ENCODE measurements around the gene ASB10. TPM values are rescaled to one million over a fixed set of nuclear protein-coding genes. Genes with fewer than 3 reads are reported as not detected.

Gene ASB10
- total and polyA plus RNA-seq, 8 donors = 0.05 TPM; not detected in 7

DNA sequence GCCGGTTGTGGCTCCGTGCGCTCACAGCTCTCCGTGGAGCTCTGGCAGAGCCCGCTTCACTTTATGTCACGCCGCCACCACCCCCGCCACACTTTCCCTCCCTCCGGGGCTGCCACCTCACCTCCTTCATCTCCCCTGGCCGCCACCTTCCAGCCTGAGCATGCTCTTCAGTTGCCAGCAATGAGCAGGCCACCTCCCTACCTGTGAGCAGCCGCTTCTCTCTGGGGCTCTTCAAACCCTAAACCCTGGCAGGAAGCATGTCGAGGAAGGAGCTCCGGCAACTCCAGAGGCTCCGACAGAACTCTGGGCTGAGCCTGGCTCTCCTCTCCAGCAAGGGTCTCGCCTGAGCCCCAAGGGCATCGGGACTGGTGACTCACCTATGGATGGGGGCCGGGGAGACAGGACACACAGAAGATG, 56.3 kb downstream of the ASB10 start:
- Histone ChIP-seq H3K27ac (no peak overlapping the region), H3K4me1 (peaks cover 7 to 12% (median 10%) of the 10 kb centered on the region in 4 donors), H3K4me3 (no peak overlapping the region), H3K27me3 (no peaks in the 10 kb centered on the region), H3K36me3 (peaks cover 62 to 91% (median 89%) of the 10 kb centered on the region in 4 donors), H3K9me3 (no peaks in the 10 kb centered on the region)
- no peak for DNase-seq
- TF ChIP-seq POLR2AphosphoS5 (IDR thresholded peaks at IDR 0.05) = no peak
- TF ChIP-seq EP300 (IDR thresholded peaks at IDR 0.05) = no peak
- TF ChIP-seq CTCF (IDR thresholded peaks at IDR 0.05) = no peak
- TF ChIP-seq POLR2A (IDR thresholded peaks at IDR 0.05) = no peak
- intact Hi-C loops (cut with DNase I; ENCODE audit: low total_unique reads) = no loop called here
- 91 to 96% (median 95%) methylated on average over 17 of the region's 17 CpGs for WGBS, 5 donors

DNA sequence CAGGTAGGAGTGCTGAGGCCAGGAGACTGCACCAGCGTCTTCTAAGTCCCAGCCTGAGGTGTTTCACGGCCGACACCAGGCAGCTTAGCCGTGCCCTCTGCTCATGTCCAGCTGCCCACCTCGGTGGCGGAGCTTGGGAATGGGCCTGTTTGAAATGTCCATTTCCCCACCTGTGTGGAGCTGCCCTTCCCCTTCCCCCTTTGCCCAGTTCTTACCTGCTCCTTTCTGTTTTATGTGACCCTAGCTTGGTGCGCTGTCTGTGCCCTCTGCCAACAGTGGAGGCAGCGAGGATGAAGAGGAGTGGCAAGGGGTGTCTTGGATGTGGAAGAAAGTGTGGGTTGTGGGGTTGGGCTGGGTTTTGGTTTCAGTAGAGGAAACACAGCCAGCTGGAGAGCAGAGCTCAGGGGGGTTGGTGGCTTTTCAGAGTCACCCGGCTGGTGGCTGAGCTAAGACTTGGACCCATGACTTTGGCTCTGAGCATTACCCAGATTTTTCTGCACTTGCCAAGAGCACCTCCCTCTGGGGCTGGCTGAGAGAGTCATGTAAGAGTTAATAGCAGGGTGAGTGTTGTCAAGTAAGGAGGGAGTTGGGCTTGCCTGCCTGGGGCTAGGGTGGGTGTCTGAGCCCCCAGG, 57.0 kb downstream of the ASB10 start:
- H3K4me1 ChIP-seq = peaks cover 14 to 18% (median 17%) of the 10 kb centered on the region in 4 donors
- H3K4me3 ChIP-seq = no peak overlapping the region
- no peak for DNase-seq
- no peaks in the 10 kb centered on the region for H3K9me3 ChIP-seq
- peaks cover 55 to 90% (median 83%) of the 10 kb centered on the region in 4 donors for H3K36me3 ChIP-seq
- H3K27ac ChIP-seq = no peak overlapping the region
- intact Hi-C loops (cut with DNase I; ENCODE audit: low total_unique reads) = loop anchor here (5.0 kb wide), 1 partner anchor 37 kb away; the partner anchor contains the start of gene GBX1
- TF ChIP-seq POLR2AphosphoS5 (IDR thresholded peaks at IDR 0.05) (no peak), POLR2A (IDR thresholded peaks at IDR 0.05) (no peak), EP300 (IDR thresholded peaks at IDR 0.05) (no peak), CTCF (IDR thresholded peaks at IDR 0.05) (no peak)
- H3K27me3 ChIP-seq = no peaks in the 10 kb centered on the region
- WGBS, 5 donors = 84 to 91% (median 86%) methylated on average over 9 of the region's 9 CpGs

DNA sequence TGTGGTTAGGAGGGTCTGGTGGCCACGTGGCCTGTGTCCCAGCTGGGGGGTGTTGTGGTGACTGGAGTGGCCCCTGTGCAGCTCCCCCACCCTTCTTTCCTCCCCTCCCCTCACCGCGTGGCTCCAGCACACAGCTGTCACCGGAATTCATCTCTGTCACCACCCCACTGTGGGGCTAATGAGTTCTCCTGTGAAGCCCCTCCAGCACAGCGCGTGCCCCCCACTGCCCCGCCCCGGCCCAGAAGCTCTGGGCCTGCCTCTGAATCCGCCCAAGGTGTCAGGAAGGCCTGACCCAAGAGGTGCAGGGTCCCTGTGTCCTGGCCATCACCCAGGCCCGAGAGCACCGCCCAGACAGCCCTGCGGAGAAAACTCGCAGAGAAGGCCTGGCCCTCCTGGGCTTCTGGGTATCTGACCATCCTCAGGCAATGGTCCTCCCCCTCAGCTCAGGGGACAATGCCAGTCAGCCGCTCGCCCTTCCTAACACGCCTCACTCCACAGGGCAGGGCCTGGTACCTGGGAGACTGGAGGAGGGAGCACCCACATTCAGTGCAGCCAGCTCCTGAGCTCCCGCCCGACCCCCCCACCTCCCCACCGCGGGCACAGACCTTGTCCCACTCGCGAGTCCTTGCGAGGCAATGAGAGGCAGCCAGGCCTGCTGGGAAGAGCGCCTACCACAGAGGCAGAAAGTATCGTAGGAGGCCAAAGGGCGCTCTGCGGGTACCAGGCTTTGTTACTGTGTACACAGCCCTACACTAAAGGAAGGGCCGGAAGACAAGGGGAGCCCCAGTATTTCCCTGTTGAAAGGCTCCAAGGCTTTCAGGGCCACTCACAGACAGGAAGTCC, 57.7 kb downstream of the ASB10 start:
- WGBS, 5 donors = 71 to 88% (median 82%) methylated on average over 26 to 28 of the region's 28 CpGs
- peak in 1 of 2 donors; percentile 54 for DNase-seq
- no peak for TF ChIP-seq EP300 (IDR thresholded peaks at IDR 0.05)
- no peak for TF ChIP-seq POLR2A (IDR thresholded peaks at IDR 0.05)
- no peak for TF ChIP-seq POLR2AphosphoS5 (IDR thresholded peaks at IDR 0.05)
- no peak for TF ChIP-seq CTCF (IDR thresholded peaks at IDR 0.05)
- Histone ChIP-seq H3K4me1 (peaks cover 14 to 26% (median 20%) of the 10 kb centered on the region in 4 donors), H3K27ac (no peak overlapping the region), H3K36me3 (peaks cover 54 to 90% (median 83%) of the 10 kb centered on the region in 4 donors), H3K4me3 (no peak overlapping the region), H3K27me3 (no peaks in the 10 kb centered on the region), H3K9me3 (no peaks in the 10 kb centered on the region)
- intact Hi-C loops (cut with DNase I; ENCODE audit: low total_unique reads) = loop anchor here (5.0 kb wide), 1 partner anchor 38 kb away; the partner anchor contains the start of gene GBX1

GRCh38 chr7:151128716-151129115, 58.3 kb downstream of the ASB10 start:
- no peaks in the 10 kb centered on the region for H3K27me3 ChIP-seq
- H3K36me3 ChIP-seq = peaks cover 53 to 90% (median 82%) of the 10 kb centered on the region in 4 donors
- DNase-seq = no peak
- TF ChIP-seq POLR2A (IDR thresholded peaks at IDR 0.05) = no peak
- TF ChIP-seq EP300 (IDR thresholded peaks at IDR 0.05) = no peak
- TF ChIP-seq CTCF (IDR thresholded peaks at IDR 0.05) = no peak
- intact Hi-C loops (cut with DNase I; ENCODE audit: low total_unique reads) = loop anchor here (5.0 kb wide), 1 partner anchor 39 kb away; the partner anchor contains the start of gene GBX1
- 85 to 93% (median 89%) methylated on average over 6 to 8 of the region's 8 CpGs for WGBS, 5 donors
- peaks cover 14 to 31% (median 23%) of the 10 kb centered on the region in 4 donors for H3K4me1 ChIP-seq
- H3K27ac ChIP-seq = no peak overlapping the region
- H3K4me3 ChIP-seq = no peak overlapping the region
- H3K9me3 ChIP-seq = no peaks in the 10 kb centered on the region
